Right lobe of liver (tissue), 4 donors: ENCODE data around the gene MARS2.

ENCODE experiments used
- POLR2A ChIP-seq: fragments of 450-650 bp; IDR thresholded peaks from one replicate; pipeline ENCODE4 v1.6.1; 2017; ENCODE audit warnings: antibody characterized with exemption, mild to moderate bottlenecking
- TF ChIP-seq, protein P1 (sequence below), 4 donors: fragments of 200-600 bp in 3 of 4; fragments of 450-650 bp in 1 of 4; IDR thresholded peaks; one replicate each; pipeline versions ENCODE4 v1.5.1 to v1.8.0; 2016 to 2022; ENCODE audit warnings: antibody characterized with exemption in 4 of 4, mild to moderate bottlenecking in 2 of 4
- donor health status: DM: no; HTN: no; CAD: no.
- donor health status: DM: no; HTN: no; CAD: no.
- donor health status: DM: no; HTN: yes; CAD: no.

GRCh38 chr2:197672371-197672893, 32.7 kb upstream of the MARS2 start:
- no peak for TF ChIP-seq POLR2A
- TF ChIP-seq, protein P1, sequence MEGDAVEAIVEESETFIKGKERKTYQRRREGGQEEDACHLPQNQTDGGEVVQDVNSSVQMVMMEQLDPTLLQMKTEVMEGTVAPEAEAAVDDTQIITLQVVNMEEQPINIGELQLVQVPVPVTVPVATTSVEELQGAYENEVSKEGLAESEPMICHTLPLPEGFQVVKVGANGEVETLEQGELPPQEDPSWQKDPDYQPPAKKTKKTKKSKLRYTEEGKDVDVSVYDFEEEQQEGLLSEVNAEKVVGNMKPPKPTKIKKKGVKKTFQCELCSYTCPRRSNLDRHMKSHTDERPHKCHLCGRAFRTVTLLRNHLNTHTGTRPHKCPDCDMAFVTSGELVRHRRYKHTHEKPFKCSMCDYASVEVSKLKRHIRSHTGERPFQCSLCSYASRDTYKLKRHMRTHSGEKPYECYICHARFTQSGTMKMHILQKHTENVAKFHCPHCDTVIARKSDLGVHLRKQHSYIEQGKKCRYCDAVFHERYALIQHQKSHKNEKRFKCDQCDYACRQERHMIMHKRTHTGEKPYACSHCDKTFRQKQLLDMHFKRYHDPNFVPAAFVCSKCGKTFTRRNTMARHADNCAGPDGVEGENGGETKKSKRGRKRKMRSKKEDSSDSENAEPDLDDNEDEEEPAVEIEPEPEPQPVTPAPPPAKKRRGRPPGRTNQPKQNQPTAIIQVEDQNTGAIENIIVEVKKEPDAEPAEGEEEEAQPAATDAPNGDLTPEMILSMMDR (IDR thresholded peaks at IDR 0.05): no peak
